AG04449 (cell line): Measurements from ENCODE around the gene ERICH6.

ENCODE experiments used
- CTCF ChIA-PET: fragments of 350-600 bp; formaldehyde crosslinking; extraction: SDS; loops from one replicate; lab custom pipeline; 2021; ENCODE audit warnings: antibody characterized with exemption; lab: Yijun Ruan, JAX
- POLR2A ChIA-PET: fragments of 400-600, 350-600 bp; formaldehyde crosslinking; extraction: SDS; loops from one replicate; lab custom pipeline; 2020; ENCODE audit warnings: antibody characterized with exemption, inconsistent platforms; lab: Yijun Ruan, JAX
- DNase-seq: peaks from one replicate; pipeline ENCODE4 v3.0.0-alpha.2; 2010; ENCODE audit warnings: low read depth, low spot score
- H3K4me3 ChIP-seq: 2 replicates; pipeline ENCODE4 v1.5.1; 2011; ENCODE audit warnings: low read depth, mild to moderate bottlenecking, control low read depth, low read length
- TF ChIP-seq, protein P1 (sequence below): IDR thresholded peaks from one replicate; pipeline ENCODE4 v1.5.1; 2011; ENCODE audit warnings: mild to moderate bottlenecking, moderate library complexity, low read length, control low read depth, inconsistent platforms; ENCODE audit not compliant: insufficient read depth; ENCODE audit errors: missing control alignments

The ERICH6 gene

DNA sequence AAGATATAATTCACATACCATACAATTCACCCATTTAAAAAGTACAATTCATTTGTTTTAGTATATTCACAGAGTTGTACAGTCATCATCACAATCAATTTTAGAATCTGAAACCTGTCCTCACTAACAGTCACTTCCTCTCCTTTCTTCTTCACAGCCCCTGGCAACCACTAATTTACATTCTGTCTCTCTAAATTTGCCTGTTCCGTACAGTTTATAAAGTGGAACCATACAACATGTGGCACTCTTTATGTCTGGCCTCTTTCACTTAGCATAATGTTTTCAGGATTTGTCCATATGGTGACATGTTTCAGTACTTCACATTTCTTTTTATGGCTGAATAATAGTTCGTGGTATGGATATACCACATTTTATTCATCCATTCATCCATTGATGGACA lies 22.7 kb downstream of the ERICH6 start:
- no peak overlapping the region for H3K4me3 ChIP-seq
- POLR2A ChIA-PET = no interaction called here
- CTCF ChIA-PET = interaction anchor here (0.8 kb wide), 1 partner anchor 41 kb away, joined by 4 read pairs; no protein-coding TSS in a partner anchor

DNA sequence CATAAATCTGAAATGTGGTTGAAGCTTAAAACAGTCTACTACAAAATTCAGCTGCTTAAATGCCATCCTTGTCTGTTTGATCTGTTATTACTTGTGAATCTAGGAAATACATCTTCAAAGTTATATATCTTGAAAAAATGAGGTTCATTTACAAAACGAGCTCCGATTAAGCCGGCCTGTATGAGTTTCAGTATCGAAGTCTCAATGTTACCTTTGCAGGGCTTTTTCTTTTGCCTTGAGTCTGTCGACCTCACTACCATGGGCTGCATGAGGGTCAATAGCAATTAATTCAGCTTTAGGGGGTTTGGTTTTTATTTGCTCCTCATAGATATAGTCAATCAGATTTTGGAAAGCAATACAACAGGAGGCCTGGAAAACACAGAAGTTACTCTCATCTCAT lies 23.2 kb downstream of the ERICH6 start:
- H3K4me3 ChIP-seq = no peak overlapping the region
- ChIA-PET POLR2A (no interaction called here), CTCF (interaction anchor here (0.8 kb wide), 1 partner anchor 42 kb away, joined by 4 read pairs; no protein-coding TSS in a partner anchor)
- TF ChIP-seq, protein P1, sequence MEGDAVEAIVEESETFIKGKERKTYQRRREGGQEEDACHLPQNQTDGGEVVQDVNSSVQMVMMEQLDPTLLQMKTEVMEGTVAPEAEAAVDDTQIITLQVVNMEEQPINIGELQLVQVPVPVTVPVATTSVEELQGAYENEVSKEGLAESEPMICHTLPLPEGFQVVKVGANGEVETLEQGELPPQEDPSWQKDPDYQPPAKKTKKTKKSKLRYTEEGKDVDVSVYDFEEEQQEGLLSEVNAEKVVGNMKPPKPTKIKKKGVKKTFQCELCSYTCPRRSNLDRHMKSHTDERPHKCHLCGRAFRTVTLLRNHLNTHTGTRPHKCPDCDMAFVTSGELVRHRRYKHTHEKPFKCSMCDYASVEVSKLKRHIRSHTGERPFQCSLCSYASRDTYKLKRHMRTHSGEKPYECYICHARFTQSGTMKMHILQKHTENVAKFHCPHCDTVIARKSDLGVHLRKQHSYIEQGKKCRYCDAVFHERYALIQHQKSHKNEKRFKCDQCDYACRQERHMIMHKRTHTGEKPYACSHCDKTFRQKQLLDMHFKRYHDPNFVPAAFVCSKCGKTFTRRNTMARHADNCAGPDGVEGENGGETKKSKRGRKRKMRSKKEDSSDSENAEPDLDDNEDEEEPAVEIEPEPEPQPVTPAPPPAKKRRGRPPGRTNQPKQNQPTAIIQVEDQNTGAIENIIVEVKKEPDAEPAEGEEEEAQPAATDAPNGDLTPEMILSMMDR = no peak
- no peak for DNase-seq

More for the DNA sequence above, 22.7 kb downstream of the ERICH6 start:
- no peak for DNase-seq
- TF ChIP-seq, protein P1 = no peak

DNA sequence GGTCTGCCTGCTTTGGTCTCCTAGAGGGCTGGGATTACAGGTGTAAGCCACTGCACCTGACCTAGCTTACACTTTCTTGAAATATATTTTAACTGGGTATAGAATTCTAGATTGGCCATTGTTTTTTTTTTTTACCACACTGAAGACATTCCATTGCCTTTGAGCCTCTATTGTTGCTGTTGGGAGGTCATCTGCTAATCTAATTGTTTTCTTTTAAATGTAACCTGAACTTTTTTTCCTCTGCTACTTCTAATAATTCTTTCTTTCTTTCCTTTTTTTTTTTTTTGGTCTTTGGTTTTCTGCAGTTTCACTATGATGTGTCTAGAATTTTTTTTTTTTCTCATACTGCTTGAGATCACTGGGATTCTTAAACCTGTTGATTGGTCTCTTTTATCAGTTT lies 28.1 kb downstream of the ERICH6 start:
- H3K4me3 ChIP-seq = no peak overlapping the region
- TF ChIP-seq, protein P1 = no peak
- ChIA-PET POLR2A (no interaction called here), CTCF (no interaction called here)
- DNase-seq = no peak

DNA sequence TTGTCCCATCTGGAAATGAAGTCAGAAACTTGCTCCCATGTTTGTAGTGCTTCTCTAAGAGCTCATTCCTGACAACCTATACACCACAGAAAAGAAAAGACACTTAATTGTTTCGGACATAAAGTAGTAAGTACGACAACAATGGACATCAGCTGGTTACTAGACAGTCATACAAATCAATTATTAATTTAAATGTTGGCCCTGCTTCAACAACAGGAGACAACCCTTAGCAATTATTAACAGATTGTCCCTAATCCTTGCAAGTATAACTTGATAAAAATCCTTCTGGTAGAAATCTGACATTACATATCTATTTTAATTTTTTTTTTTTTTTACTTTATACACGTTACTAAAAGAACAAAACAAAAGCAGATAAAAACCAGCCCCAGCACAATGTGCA lies 29.8 kb downstream of the ERICH6 start:
- no peak overlapping the region for H3K4me3 ChIP-seq
- no peak for DNase-seq
- ChIA-PET CTCF (no interaction called here), POLR2A (no interaction called here)
- TF ChIP-seq, protein P1 = no peak

DNA sequence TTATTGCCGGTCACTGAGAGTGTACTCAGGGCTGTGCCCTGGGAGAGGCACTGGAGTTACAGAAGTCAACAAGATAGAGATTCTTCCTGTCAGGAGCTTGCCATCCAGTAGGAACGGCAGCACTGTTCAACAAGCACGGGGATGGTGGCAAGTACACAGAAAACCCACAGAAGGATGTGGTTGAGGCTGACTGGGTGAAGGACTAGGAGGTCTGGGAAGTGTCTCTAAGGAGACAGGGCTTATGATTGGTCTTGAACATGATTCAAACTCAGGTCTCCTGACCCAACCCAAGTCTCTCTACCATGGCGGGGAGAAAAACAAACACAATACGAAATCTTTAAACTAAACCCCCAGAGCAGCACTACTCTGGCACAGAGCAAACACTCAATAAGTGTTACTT lies 37.6 kb downstream of the ERICH6 start:
- ChIA-PET CTCF (no interaction called here), POLR2A (interaction anchor here (0.6 kb wide), 1 partner anchor 33 kb away, joined by 3 read pairs; no protein-coding TSS in a partner anchor)
- DNase-seq = no peak
- TF ChIP-seq, protein P1 = no peak
- no peak overlapping the region for H3K4me3 ChIP-seq

DNA sequence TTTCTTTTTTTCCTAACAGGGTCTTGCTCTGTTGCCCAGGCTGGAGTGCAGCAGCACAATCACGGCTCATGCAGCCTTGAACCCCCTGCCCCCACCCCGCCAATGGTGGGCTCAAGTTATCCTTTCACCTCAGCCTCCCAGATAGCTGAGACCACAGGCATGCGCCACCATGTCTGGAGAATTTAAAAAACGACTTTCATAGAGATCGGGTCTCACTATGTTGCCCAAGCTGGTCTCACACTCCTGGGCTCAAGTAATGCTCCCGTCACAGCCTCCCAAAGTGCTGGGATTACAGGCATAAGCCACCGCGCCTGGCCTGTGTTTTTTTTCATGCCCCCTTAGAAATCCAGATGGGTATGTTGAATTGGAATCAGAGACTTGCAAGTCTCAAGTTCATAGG lies 40.3 kb downstream of the ERICH6 start:
- ChIA-PET POLR2A (no interaction called here), CTCF (no interaction called here)
- DNase-seq = no peak
- TF ChIP-seq, protein P1 = no peak
- H3K4me3 ChIP-seq = no peak overlapping the region
